Stimulated activated CD4-positive, alpha-beta T cell treated with anti-CD3 and anti-CD28 coated beads, Interleukin-12 subunit alpha, Interleukin-12 subunit beta, amount 100 ng/mL, for 48 hours (primary cell): ENCODE results near the gene TP73.

ENCODE experiments used
- DNase-seq, 3 donors: peaks; one replicate each; pipeline ENCODE4 v3.0.0-alpha.2; 2020; ENCODE audit warnings: low read depth in 2 of 3, low spot score in 1 of 3

Gene TP73

GRCh38 chr1:3671371-3672180 is 19.3 kb downstream of the TP73 start:
- DNase-seq, result no peak

GRCh38 chr1:3672231-3672970 is 20.1 kb downstream of the TP73 start:
- DNase-seq, result no peak

- no peak for DNase-seq
These were observed 20.6 kb downstream of the TP73 start for GRCh38 chr1:3672971-3673361.

GRCh38 chr1:3673381-3674099 is 21.2 kb downstream of the TP73 start:
- no peak for DNase-seq

- DNase-seq, result no peak
These were observed 22.1 kb downstream of the TP73 start for GRCh38 chr1:3674100-3675094.

GRCh38 chr1:3675436-3675835 is 23.1 kb downstream of the TP73 start:
- no peak for DNase-seq

GRCh38 chr1:3676581-3677470 is 24.5 kb downstream of the TP73 start:
- DNase-seq, result no peak

- DNase-seq, result no peak
These were observed 25.2 kb downstream of the TP73 start for GRCh38 chr1:3677484-3677883.

- no peak for DNase-seq
These were observed 26.2 kb downstream of the TP73 start for GRCh38 chr1:3678361-3679097.

GRCh38 chr1:3679098-3679555 is 26.8 kb downstream of the TP73 start:
- no peak for DNase-seq

GRCh38 chr1:3679799-3680453 is 27.6 kb downstream of the TP73 start:
- no peak for DNase-seq

GRCh38 chr1:3680488-3681230 is 28.3 kb downstream of the TP73 start:
- no peak for DNase-seq

- no peak for DNase-seq
These were observed 29.0 kb downstream of the TP73 start for GRCh38 chr1:3681231-3681897.

- no peak for DNase-seq
These were observed 29.8 kb downstream of the TP73 start for GRCh38 chr1:3681898-3682806.

GRCh38 chr1:3683197-3683596 is 30.9 kb downstream of the TP73 start:
- DNase-seq, result no peak

- no peak for DNase-seq
These were observed 31.7 kb downstream of the TP73 start for GRCh38 chr1:3683992-3684391.
